HepG2 (cell line): ENCODE data around the gene CTSA. TPM values are rescaled to one million over a fixed set of nuclear protein-coding genes. Genes with fewer than 3 reads are reported as not detected.

Source experiments
- ARID4A ChIP-seq: sonication (generic); formaldehyde crosslinking; IDR thresholded peaks from 2 replicates; pipeline ENCODE4 v1.5.0; 2020; ENCODE audit warnings: mild to moderate bottlenecking, missing genetic modification reagents, borderline replicate concordance
- DNMT1 ChIP-seq: sonication (generic); formaldehyde crosslinking; IDR thresholded peaks from 2 replicates; pipeline ENCODE4 v1.5.1; 2020; ENCODE audit warnings: mild to moderate bottlenecking, missing genetic modification reagents
- ETV5 ChIP-seq: IDR thresholded peaks from 2 replicates; pipeline ENCODE4 v1.6.1; 2018; ENCODE audit warnings: missing biosample characterization, missing genetic modification reagents, inconsistent platforms, borderline replicate concordance
- HIC2 ChIP-seq: sonication (generic); formaldehyde crosslinking; IDR thresholded peaks from 2 replicates; pipeline ENCODE4 v1.9.0; 2022; ENCODE audit warnings: low read depth, missing genetic modification reagents
- MTA3 ChIP-seq: sonication (generic); formaldehyde crosslinking; IDR thresholded peaks from 2 replicates; pipeline ENCODE4 v1.4.0; 2020; ENCODE audit warnings: missing genetic modification reagents
- MXD4 ChIP-seq: IDR thresholded peaks from 2 replicates; pipeline ENCODE4 v1.6.1; 2016; ENCODE audit warnings: mild to moderate bottlenecking, missing biosample characterization, missing genetic modification reagents
- NRL ChIP-seq: sonication (generic); formaldehyde crosslinking; IDR thresholded peaks from 2 replicates; pipeline ENCODE4 v1.5.0; 2020; ENCODE audit warnings: missing genetic modification reagents, mild to moderate bottlenecking, moderate library complexity, borderline replicate concordance
- PAWR ChIP-seq: sonication (generic); formaldehyde crosslinking; IDR thresholded peaks from 2 replicates; pipeline ENCODE4 v1.4.0; 2020; ENCODE audit warnings: missing genetic modification reagents, mild to moderate bottlenecking, borderline replicate concordance
- PRPF4 ChIP-seq: fragments of 200-400 bp; formaldehyde crosslinking; IDR thresholded peaks from 2 replicates; pipeline ENCODE4 v1.6.1; 2016; ENCODE audit warnings: low read length, low read depth; ENCODE audit not compliant: poor library complexity, severe bottlenecking
- RFX1 ChIP-seq: fragments of 450-650 bp; IDR thresholded peaks from 2 replicates; pipeline ENCODE4 v1.6.1; 2017
- SNAPC5 ChIP-seq: sonication (generic); formaldehyde crosslinking; IDR thresholded peaks from 2 replicates; pipeline ENCODE4 v1.8.1; 2023; ENCODE audit warnings: mild to moderate bottlenecking, missing genetic modification reagents, borderline replicate concordance
- YY1 ChIP-seq: IDR thresholded peaks from 2 replicates; pipeline ENCODE4 v1.6.1; 2011; ENCODE audit warnings: low read length, low read depth, moderate library complexity, mild to moderate bottlenecking; ENCODE audit not compliant: insufficient read depth, insufficient replicate concordance
- ZKSCAN5 ChIP-seq: sonication (generic); formaldehyde crosslinking; IDR thresholded peaks from 2 replicates; pipeline ENCODE4 v1.5.1; 2020; ENCODE audit warnings: mild to moderate bottlenecking, missing genetic modification reagents
- ZNF292 ChIP-seq: sonication (generic); formaldehyde crosslinking; IDR thresholded peaks from 2 replicates; pipeline ENCODE4 v1.8.1; 2022; ENCODE audit warnings: mild to moderate bottlenecking, low read depth, missing genetic modification reagents, borderline replicate concordance
- ZNF550 ChIP-seq: sonication (generic); formaldehyde crosslinking; IDR thresholded peaks from 2 replicates; pipeline ENCODE4 v1.4.0; 2020; ENCODE audit warnings: mild to moderate bottlenecking, missing genetic modification reagents, borderline replicate concordance
- ZNF589 ChIP-seq: sonication (generic); formaldehyde crosslinking; conservative IDR thresholded peaks from 2 replicates; pipeline ENCODE4 v1.8.0; 2022; ENCODE audit warnings: mild to moderate bottlenecking, moderate library complexity, missing genetic modification reagents
- ZNF629 ChIP-seq: sonication (generic); formaldehyde crosslinking; conservative IDR thresholded peaks from 2 replicates; pipeline ENCODE4 v1.5.0; 2020; ENCODE audit warnings: missing genetic modification reagents
- ZNF775 ChIP-seq: sonication (generic); formaldehyde crosslinking; IDR thresholded peaks from 2 replicates; pipeline ENCODE4 v1.4.0; 2020; ENCODE audit warnings: missing genetic modification reagents, mild to moderate bottlenecking, moderate library complexity, borderline replicate concordance
- polyA plus RNA-seq, 8 experiments: library from polyadenylated mRNA; depleted of rRNA in 3 of 8; stranded (reverse) in 7 of 8; unstranded in 1 of 8; fragments of >200 nt; fragmentation: Illumina TruSeq in 4 of 8; extraction: Trizol in 4 of 8; gene quantifications; 2 replicates each; pipeline versions ENCODE4 v1.2.1 to v1.2.3, GENCODE V29; 2011 to 2016; ENCODE audit warnings: low read depth in 4 of 8, missing spikeins in 1 of 8, mixed read lengths in 1 of 8; ENCODE audit not compliant: insufficient read depth in 1 of 8
- total RNA-seq, 5 experiments: library from RNA; depleted of rRNA; stranded (reverse); fragments of >200 nt; fragmentation: Illumina TruSeq; extraction: Trizol; gene quantifications; 2 replicates each; pipeline ENCODE4 v1.2.3, GENCODE V29; 2016; ENCODE audit warnings: low read depth in 1 of 5
- TF ChIP-seq, protein P1 (sequence below): sonication (generic); formaldehyde crosslinking; IDR thresholded peaks from 2 replicates; pipeline ENCODE4 v1.5.0; 2020; ENCODE audit warnings: missing genetic modification reagents

CTSA gene
- total and polyA plus RNA-seq, 2 of the 13 experiments (the other 11 are each of a cell fraction or from before 2014, with no cell fraction given) = 202 to 231 TPM

- peak; percentile 91 for TF ChIP-seq ZNF292 (CRISPR knock-in tag)
- no peak for TF ChIP-seq ZNF589
- TF ChIP-seq DNMT1 = no peak
- peak; percentile 26; the same call in 1 of the 2 replicates for TF ChIP-seq PAWR
- TF ChIP-seq ARID4A (CRISPR knock-in tag) = peak; percentile 63
- peak; percentile 77 for TF ChIP-seq RFX1
- no peak for TF ChIP-seq YY1
- TF ChIP-seq, protein P1, sequence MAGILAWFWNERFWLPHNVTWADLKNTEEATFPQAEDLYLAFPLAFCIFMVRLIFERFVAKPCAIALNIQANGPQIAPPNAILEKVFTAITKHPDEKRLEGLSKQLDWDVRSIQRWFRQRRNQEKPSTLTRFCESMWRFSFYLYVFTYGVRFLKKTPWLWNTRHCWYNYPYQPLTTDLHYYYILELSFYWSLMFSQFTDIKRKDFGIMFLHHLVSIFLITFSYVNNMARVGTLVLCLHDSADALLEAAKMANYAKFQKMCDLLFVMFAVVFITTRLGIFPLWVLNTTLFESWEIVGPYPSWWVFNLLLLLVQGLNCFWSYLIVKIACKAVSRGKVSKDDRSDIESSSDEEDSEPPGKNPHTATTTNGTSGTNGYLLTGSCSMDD = no peak
- no peak for TF ChIP-seq ZNF775 (CRISPR knock-in tag)
- no peak for TF ChIP-seq SNAPC5 (CRISPR knock-in tag)
- no peak for TF ChIP-seq ZNF550
- TF ChIP-seq NRL (CRISPR knock-in tag) = no peak
- TF ChIP-seq HIC2 (CRISPR knock-in tag) = no peak
- TF ChIP-seq ETV5 (CRISPR knock-in tag) = no peak
- no peak for TF ChIP-seq PRPF4
- peak; percentile 41; the same call in 1 of the 2 replicates for TF ChIP-seq ZNF629
- TF ChIP-seq MTA3 (CRISPR knock-in tag) = no peak
- no peak for TF ChIP-seq ZKSCAN5 (CRISPR knock-in tag)
- no peak for TF ChIP-seq MXD4 (CRISPR knock-in tag)
Observed at GRCh38 chr20:45911486-45912343, 20.6 kb downstream of the CTSA start, which contains the start of gene PLTP (continued).
